Measurements from ENCODE around the gene TCEA2. TPM values are rescaled to one million over a fixed set of nuclear protein-coding genes. Genes with fewer than 3 reads are reported as not detected.

Gene TCEA2
- polyA plus RNA-seq, 3 donors from 2014 or later: 18.9 to 26.6 (median 24.1) TPM

GRCh38 chr20:64077541-64077875, 14.5 kb downstream of the TCEA2 start:
- Mint-ChIP-seq H3K27me3 (ENCODE audit: low read depth in 3 of 3) (peaks cover 0 to 5% (median 0%) of the 10 kb centered on the region in 3 donors), H3K4me3 (peak overlapping the region; percentile 88 to 93 (median 91)), H3K36me3 (peaks cover 0 to 3% (median 3%) of the 10 kb centered on the region in 3 donors), H3K4me1 (peaks cover 16 to 26% of the 10 kb centered on the region in 2 donors), H3K27ac (peak overlapping the region; percentile 65 to 93 (median 80)), H3K9me3 (no peaks in the 10 kb centered on the region)
- DNase-seq: no peak

DNA sequence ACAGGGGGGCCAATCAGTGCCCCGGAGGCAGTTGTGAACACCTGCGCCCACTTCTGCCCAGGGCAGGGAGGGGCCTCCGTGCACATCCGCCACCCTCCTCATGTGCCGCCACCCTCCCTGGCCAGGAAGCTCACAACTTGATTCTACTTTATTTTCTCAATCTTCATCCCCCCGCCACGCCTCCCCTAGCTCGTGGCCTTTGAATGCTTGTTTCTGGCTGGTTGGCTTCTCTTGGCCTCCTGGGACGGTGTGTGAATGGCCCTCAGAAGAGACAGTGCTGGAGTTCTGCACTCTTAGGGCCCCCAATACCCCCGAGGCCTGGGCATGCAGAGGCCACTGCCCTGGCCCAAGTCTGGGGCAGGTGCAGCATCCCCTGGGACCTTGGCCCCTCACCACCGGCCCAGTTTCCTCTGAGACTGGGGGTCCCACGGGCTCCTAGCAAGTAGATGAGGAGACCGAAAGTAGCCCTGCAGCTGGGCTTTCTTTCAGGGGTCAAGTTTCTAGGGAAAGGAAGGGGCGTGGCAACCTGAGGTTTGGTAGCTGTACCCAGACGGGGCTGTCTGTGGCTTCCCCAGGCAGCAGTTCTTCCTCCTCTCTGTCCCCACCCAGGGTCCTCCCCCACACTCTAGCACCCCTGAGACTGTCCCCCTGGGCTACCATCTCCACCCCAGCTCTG, 15.0 kb downstream of the TCEA2 start:
- peaks cover 0 to 5% (median 0%) of the 10 kb centered on the region in 3 donors for H3K27me3 Mint-ChIP-seq (ENCODE audit: low read depth in 3 of 3)
- no peaks in the 10 kb centered on the region for H3K9me3 Mint-ChIP-seq
- peaks cover 0 to 3% (median 2%) of the 10 kb centered on the region in 3 donors for H3K36me3 Mint-ChIP-seq
- peaks cover 20 to 29% of the 10 kb centered on the region in 2 donors for H3K4me1 Mint-ChIP-seq
- DNase-seq: peak; percentile 48 to 62 (median 53)
- H3K4me3 Mint-ChIP-seq: peak overlapping the region; percentile 88 to 93 (median 91)
- peak overlapping the region; percentile 65 to 93 (median 80) for H3K27ac Mint-ChIP-seq

GRCh38 chr20:64078934-64079272, 15.9 kb downstream of the TCEA2 start:
- peaks cover 21 to 32% of the 10 kb centered on the region in 2 donors for H3K4me1 Mint-ChIP-seq
- no peak for DNase-seq
- H3K4me3 Mint-ChIP-seq: peak overlapping the region; percentile 88 to 93 (median 91)
- H3K9me3 Mint-ChIP-seq: no peaks in the 10 kb centered on the region
- H3K27me3 Mint-ChIP-seq (ENCODE audit: low read depth in 3 of 3): peaks cover 0 to 5% (median 0%) of the 10 kb centered on the region in 3 donors
- no peaks in the 10 kb centered on the region for H3K36me3 Mint-ChIP-seq
- peak overlapping the region; percentile 65 to 93 (median 80) for H3K27ac Mint-ChIP-seq

GRCh38 chr20:64079273-64080012, 16.4 kb downstream of the TCEA2 start, which contains the start of gene RGS19:
Gene RGS19, minus strand, starts transcription at chr20:64079518. Its CDS starts 2,632 bp downstream, at chr20:64076886.
- DNase-seq: peak; percentile 68 to 70 (median 69)
- H3K27me3 Mint-ChIP-seq (ENCODE audit: low read depth in 3 of 3): peaks cover 0 to 8% (median 2%) of the 10 kb centered on the region in 3 donors
- H3K4me3 Mint-ChIP-seq: peak within 1 kb of the TSS; percentile 88 to 93 (median 91)
- H3K4me1 Mint-ChIP-seq: peaks cover 25 to 35% of the 10 kb centered on the region in 2 donors
- peak within 1 kb of the TSS; percentile 79 to 93 (median 88) for H3K27ac Mint-ChIP-seq
- no peaks in the 10 kb centered on the region for H3K9me3 Mint-ChIP-seq
- no peaks in the 10 kb centered on the region for H3K36me3 Mint-ChIP-seq

DNA sequence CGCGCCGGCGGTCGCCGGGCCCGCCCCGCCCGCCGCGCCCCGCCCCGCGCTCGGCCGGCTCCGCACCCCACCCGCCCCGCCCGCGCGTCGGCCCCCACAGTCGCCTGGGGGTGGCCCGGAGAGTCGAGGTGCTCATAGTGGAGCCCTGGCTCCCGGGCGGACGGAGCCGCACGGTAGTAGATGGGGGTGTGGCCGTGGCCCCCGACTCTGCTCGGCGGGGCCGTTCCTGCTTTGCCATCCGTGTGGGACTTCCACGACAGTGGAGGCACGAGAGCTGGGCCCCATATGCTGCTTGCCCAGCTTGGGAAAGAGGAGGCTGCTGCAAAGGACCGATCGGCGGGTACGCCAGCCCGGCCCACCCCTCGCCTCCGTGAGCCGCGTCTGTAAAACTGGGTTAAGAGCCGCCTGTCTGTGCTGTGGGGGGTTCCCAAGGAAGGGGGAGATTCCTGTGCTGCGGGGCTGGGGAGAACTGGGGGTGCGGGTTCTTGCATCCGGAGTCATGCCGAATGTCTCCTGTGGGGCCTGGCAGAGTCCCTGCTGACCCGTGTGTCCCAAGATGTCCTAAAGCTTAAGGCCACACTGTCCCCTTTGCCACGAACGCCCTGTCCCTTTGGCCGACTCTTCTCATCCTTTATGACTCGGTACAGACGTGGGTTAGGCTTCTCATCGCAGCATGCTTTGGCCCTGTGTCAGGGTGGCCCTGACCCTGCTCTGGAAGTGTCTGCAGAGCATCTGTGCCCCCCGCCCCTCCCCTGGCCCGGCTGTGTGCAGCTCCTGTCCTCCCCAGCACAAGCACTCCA, 17.2 kb downstream of the TCEA2 start, which contains the start of gene OPRL1:
Gene OPRL1, plus strand, starts transcription at position 70 of the 800 bp plus-strand sequence. CDS start 12,639 bp downstream, outside the sequence.
- H3K27ac Mint-ChIP-seq: peak within 1 kb of the TSS; percentile 79 to 93 (median 88)
- peaks cover 26 to 35% of the 10 kb centered on the region in 2 donors for H3K4me1 Mint-ChIP-seq
- H3K9me3 Mint-ChIP-seq: no peaks in the 10 kb centered on the region
- H3K36me3 Mint-ChIP-seq: no peaks in the 10 kb centered on the region
- DNase-seq: peak in 2 of 3 donors; percentile 38 to 49
- H3K4me3 Mint-ChIP-seq: peak within 1 kb of the TSS; percentile 88 to 93 (median 91)
- peaks cover 0 to 10% (median 6%) of the 10 kb centered on the region in 3 donors for H3K27me3 Mint-ChIP-seq (ENCODE audit: low read depth in 3 of 3)

GRCh38 chr20:64080813-64081623, 18.0 kb downstream of the TCEA2 start:
- peaks cover 3 to 10% (median 10%) of the 10 kb centered on the region in 3 donors for H3K27me3 Mint-ChIP-seq (ENCODE audit: low read depth in 3 of 3)
- no peaks in the 10 kb centered on the region for H3K36me3 Mint-ChIP-seq
- no peak for DNase-seq
- peak overlapping the region; percentile 78 to 87 (median 80) for H3K4me3 Mint-ChIP-seq
- H3K9me3 Mint-ChIP-seq: no peaks in the 10 kb centered on the region
- H3K4me1 Mint-ChIP-seq: peaks cover 26 to 31% of the 10 kb centered on the region in 2 donors
- peak overlapping the region; percentile 73 to 90 (median 83) for H3K27ac Mint-ChIP-seq

GRCh38 chr20:64081624-64081964, 18.6 kb downstream of the TCEA2 start:
- no peaks in the 10 kb centered on the region for H3K36me3 Mint-ChIP-seq
- no peak for DNase-seq
- peaks cover 26 to 28% of the 10 kb centered on the region in 2 donors for H3K4me1 Mint-ChIP-seq
- H3K27ac Mint-ChIP-seq: peak overlapping the region in 4 of 6 donors; percentile 48 to 69 (median 64)
- H3K4me3 Mint-ChIP-seq: peak overlapping the region; percentile 11 to 65 (median 50)
- no peaks in the 10 kb centered on the region for H3K9me3 Mint-ChIP-seq
- H3K27me3 Mint-ChIP-seq (ENCODE audit: low read depth in 3 of 3): peaks cover 5 to 10% (median 10%) of the 10 kb centered on the region in 3 donors

- no peaks in the 10 kb centered on the region for H3K36me3 Mint-ChIP-seq
- DNase-seq: no peak
- H3K4me3 Mint-ChIP-seq: peak overlapping the region; percentile 17 to 65 (median 52)
- peak overlapping the region in 2 of 6 donors; percentile 48 to 69 for H3K27ac Mint-ChIP-seq
- peaks cover 25 to 26% of the 10 kb centered on the region in 2 donors for H3K4me1 Mint-ChIP-seq
- peaks cover 5 to 10% (median 10%) of the 10 kb centered on the region in 3 donors for H3K27me3 Mint-ChIP-seq (ENCODE audit: low read depth in 3 of 3)
- H3K9me3 Mint-ChIP-seq: no peaks in the 10 kb centered on the region
These were observed 19.2 kb downstream of the TCEA2 start for GRCh38 chr20:64082126-64082731.

DNA sequence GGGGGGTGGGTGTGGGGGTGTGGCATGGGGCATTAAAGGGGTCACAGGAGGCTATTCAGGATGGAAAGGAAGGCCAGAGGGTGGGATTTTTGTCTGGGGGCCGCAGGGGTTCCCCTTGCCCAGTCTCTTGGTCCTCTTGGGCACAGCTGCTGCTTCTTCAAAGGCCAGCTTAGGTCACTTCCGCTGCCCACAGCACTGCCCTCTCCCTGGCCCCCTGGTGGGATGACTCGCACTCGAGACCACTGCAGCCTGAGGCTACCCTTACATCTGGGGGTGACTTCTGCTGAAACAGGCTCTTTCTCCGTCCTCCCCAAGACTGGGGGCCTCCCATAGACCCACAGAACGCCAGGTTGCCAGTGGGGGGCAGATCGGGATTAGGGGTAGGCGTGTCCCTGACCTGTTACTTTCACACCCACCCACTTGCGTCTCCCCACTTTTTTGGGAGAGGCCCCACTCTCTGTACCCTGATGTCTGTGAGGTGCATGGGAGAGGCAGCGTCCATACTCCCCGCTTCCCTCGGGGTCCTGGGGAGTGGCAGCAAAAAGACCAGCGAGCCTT, 19.9 kb downstream of the TCEA2 start:
- Mint-ChIP-seq H3K4me1 (peaks cover 20 to 21% of the 10 kb centered on the region in 2 donors), H3K27me3 (ENCODE audit: low read depth in 3 of 3) (peaks cover 5 to 10% (median 10%) of the 10 kb centered on the region in 3 donors), H3K27ac (peak overlapping the region in 1 of 6 donors; percentile 34), H3K4me3 (peak overlapping the region; percentile 62 to 79 (median 68)), H3K9me3 (peaks cover 0 to 4% (median 0%) of the 10 kb centered on the region in 6 donors), H3K36me3 (no peaks in the 10 kb centered on the region)
- DNase-seq: no peak

GRCh38 chr20:64083378-64083803, 20.4 kb downstream of the TCEA2 start:
- Mint-ChIP-seq H3K4me1 (peaks cover 18% of the 10 kb centered on the region in 2 donors), H3K27me3 (ENCODE audit: low read depth in 3 of 3) (peaks cover 5 to 12% (median 10%) of the 10 kb centered on the region in 3 donors), H3K9me3 (peaks cover 0 to 4% (median 0%) of the 10 kb centered on the region in 6 donors), H3K36me3 (no peaks in the 10 kb centered on the region), H3K4me3 (peak overlapping the region; percentile 62 to 79 (median 68)), H3K27ac (no peak overlapping the region)
- DNase-seq: peak; percentile 54 to 58 (median 56)

DNA sequence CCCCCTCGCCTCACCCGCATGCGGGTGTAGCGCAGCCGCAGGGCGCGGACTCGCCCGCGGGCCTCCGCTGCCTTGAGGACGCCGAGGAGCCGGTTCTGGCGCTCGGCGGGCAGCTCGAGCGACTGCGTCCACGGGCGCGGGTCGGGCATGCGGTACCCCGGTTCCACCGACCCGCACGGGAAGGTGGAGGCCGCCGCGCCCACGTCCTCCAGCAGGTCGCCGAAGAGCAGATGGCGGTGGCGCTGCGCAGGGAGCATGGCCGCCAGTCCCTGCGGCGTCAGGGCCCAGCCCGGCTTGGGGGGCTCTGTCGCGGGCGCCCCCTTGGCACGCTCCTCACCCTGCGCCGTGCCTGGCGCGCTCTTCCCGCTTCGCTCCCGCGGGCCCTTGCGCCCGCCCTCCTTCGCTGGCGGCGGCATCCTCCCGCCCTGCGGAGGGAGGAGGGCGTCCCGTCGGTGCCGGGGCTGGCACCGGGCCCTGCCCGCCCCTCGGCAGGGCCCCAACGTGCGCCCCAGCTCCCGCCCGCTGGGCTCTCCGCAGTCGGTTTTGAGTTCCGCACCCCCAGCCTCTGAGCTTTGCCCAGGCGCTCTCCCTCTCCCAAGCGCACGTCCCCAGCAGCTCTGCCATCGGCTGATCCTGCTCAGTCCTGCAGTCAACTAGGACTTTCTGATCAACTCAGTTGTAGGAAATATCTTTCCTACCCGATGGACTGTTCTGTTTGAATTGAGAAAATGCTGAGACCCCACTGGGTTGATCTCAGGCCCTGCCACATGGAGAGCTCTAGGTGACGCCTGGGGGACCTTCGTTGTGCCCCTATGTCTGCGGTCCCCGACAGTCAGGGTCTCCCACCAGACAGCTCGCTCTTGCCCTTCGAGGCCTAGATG, 21.0 kb downstream of the TCEA2 start, which contains the start of gene LKAAEAR1:
Gene LKAAEAR1, minus strand, starts transcription at position 595 of the 881 bp plus-strand sequence. Its CDS starts 179 bp downstream, at position 416.
- no peaks in the 10 kb centered on the region for H3K36me3 Mint-ChIP-seq
- peaks cover 5 to 13% (median 12%) of the 10 kb centered on the region in 3 donors for H3K27me3 Mint-ChIP-seq (ENCODE audit: low read depth in 3 of 3)
- no peak for DNase-seq
- peaks cover 0 to 4% (median 0%) of the 10 kb centered on the region in 6 donors for H3K9me3 Mint-ChIP-seq
- H3K4me3 Mint-ChIP-seq: peak within 1 kb of the TSS; percentile 80 to 87 (median 85)
- H3K27ac Mint-ChIP-seq: no peak within 1 kb of the TSS
- peaks cover 18% of the 10 kb centered on the region in 2 donors for H3K4me1 Mint-ChIP-seq

All from immature natural killer cell (primary cell).